GM08714 (cell line): ENCODE data around the gene GNAS-AS1.

Source experiments
- H3K4me3 ChIP-seq: fragments of 200-500 bp; sonication (Bioruptor generic); 2 replicates; pipeline ENCODE4 v1.5.1; 2014; ENCODE audit warnings: mild to moderate bottlenecking, low read length, inconsistent platforms
- ZNF274 ChIP-seq: IDR thresholded peaks from 2 replicates; pipeline ENCODE4 v1.6.1; 2012; ENCODE audit warnings: mild to moderate bottlenecking, low read depth, low read length

Gene GNAS-AS1

GRCh38 chr20:58877050-58877975 is 26.6 kb upstream of the GNAS-AS1 start:
- no peak overlapping the region for H3K4me3 ChIP-seq
- no peak for TF ChIP-seq ZNF274

GRCh38 chr20:58876437-58876836 is 25.7 kb upstream of the GNAS-AS1 start:
- H3K4me3 ChIP-seq: no peak overlapping the region
- TF ChIP-seq ZNF274: no peak

DNA sequence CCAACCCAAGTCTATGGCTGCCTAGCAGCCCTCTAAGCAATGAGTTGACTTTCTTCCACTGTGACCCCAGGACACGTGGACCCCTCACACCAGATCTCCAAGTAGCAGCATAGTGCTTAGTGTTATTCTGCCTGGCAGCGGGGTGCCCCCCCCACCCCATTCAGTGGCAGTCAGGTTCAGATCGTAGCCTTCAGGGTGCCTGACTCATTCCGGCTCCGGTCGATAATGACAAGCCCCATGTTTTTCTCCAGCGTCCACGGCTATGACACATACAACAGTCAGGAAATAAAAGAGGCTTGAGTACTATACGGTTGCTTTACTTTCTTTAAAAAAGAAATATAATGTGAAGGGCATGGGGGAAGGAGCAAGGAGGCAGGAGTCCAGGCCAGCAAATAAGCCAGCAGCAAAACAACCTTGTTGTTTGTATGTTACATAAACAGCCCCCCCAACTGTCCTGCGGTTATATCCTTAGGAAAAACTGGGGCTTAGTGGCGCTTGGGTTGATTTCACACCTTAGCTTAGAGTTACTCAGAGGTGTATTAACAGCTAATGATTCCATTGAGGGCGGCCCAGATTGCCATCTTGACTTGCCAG is 24.9 kb upstream of the GNAS-AS1 start:
- TF ChIP-seq ZNF274: no peak
- no peak overlapping the region for H3K4me3 ChIP-seq

- H3K4me3 ChIP-seq: no peak overlapping the region
- TF ChIP-seq ZNF274: no peak
These were observed 24.4 kb upstream of the GNAS-AS1 start for GRCh38 chr20:58875111-58875510.

GRCh38 chr20:58874469-58874868 is 23.8 kb upstream of the GNAS-AS1 start:
- H3K4me3 ChIP-seq: no peak overlapping the region
- no peak for TF ChIP-seq ZNF274

DNA sequence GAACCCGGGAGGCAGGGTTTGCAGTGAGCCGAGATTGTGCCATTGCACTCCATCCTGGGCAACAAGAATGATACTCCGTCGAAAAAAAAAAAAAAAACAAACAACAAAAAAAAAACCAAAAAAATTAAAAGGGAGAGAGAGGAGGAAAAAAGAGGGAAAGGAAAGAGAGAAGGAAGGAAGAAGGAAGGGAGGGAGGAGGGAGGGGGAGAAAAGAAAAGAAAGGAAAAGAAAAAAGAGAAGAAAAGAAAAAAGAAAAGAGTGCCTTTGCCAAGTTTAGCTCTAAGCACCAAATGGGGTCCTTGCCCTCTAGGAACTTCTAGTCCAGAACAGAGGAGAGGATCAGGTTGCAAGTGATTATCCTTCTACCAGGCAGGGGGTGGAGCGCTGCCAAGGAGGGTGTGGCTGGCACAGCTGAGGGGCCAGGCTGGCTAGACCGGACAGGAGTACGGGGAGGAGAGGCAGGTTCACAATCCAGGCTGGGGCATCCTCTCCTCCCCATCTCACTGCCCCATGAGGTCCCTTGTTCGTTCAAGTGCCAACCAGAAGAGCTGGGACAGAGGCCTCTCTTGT is 20.9 kb upstream of the GNAS-AS1 start:
- no peak overlapping the region for H3K4me3 ChIP-seq
- TF ChIP-seq ZNF274: no peak

DNA sequence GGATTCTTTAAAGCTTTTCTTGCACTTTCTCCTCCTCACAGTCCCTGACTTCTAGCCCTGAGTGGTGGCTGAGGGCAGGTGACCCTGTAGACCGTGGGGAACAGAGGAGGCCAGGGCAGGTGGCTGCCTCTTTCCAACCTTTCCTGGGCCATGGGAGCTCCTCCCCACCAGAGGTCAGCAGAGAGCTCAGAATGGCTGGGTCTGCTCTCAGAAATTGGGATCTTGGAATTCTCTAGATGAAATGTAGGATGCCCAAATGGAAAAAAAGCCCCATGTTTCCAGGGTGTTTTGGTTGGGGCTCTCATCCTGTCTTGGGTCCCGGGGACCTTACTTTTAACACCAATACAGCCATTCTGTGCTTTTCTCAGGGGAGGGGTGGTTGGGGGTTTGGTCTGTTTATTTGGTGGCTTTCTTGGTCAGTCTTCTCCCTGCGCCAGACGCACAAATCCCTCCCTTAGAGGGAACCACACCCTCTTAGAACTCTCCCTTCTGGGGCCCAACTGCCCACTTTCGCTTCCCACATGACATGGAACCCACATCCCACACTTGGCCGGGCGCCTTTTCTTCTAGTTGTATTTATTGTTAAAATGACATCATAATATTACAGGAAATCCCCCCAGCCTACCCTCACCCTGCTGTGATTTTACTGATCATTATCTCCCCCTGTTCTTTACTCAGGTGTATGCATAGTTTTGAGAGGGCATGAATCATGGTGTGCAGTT is 19.8 kb upstream of the GNAS-AS1 start:
- no peak overlapping the region for H3K4me3 ChIP-seq
- TF ChIP-seq ZNF274: no peak

- H3K4me3 ChIP-seq: no peak overlapping the region
- TF ChIP-seq ZNF274: no peak
These were observed 19.0 kb upstream of the GNAS-AS1 start for GRCh38 chr20:58869662-58870227.

DNA sequence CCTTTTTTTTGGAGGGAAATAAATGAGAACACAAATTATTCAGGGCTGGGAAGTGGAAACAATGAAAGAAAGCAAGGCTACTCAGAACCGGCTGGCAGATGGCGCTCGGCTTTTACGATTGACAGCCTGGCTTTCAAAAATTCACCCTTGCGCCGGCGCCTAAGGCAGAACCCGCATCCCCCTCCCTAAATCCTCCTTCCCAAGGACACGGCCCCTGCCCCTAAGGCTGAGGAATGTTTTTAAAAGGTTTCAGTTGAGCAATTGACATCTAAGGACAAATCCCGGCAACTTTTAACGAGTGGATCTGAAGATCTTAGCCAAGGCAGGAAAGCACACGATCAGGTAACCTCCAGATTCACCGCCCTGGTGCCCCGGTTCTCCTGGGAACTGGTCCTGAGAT is 18.1 kb upstream of the GNAS-AS1 start:
- no peak for TF ChIP-seq ZNF274
- H3K4me3 ChIP-seq: no peak overlapping the region

DNA sequence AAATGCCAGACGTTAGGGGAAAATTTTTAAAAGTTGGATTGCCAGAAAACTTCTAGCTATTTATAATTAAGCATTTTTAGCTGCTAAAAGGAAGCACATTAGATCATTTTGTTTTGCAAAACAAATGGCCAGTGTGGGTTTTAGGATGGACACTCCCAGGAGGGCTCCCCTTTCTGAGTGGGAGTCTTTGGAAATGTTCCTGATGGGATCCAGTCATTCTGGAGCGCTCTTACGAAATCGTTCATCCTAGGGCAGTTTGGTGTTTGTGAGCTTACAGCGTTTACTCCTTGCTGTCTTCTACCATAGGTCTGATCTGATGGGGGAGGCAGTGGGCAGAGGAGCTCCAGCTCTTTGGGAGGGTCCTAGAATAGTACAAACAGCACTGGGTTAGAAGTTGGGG is 16.5 kb upstream of the GNAS-AS1 start:
- no peak overlapping the region for H3K4me3 ChIP-seq
- no peak for TF ChIP-seq ZNF274

DNA sequence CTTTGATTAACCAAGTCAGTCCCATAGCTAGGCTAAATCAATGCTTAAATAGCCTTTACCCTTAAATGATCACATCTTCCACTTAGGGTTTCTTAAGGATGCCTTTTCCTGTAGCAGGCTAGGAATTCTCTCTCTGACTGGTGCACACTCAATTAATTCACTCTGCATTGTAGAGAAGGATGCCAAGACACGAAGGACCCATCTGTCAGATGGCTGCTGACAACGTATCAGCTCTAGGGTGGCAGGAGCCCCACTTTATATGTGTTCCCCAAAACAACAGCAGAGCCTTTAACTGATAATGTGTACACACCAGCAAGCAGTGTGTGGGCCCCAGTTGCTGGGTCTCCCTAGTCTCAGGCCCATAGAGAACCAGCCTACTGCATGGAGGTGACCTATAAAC is 15.1 kb upstream of the GNAS-AS1 start:
- H3K4me3 ChIP-seq: no peak overlapping the region
- TF ChIP-seq ZNF274: no peak

GRCh38 chr20:58864346-58864745 is 13.6 kb upstream of the GNAS-AS1 start:
- no peak for TF ChIP-seq ZNF274
- no peak overlapping the region for H3K4me3 ChIP-seq

DNA sequence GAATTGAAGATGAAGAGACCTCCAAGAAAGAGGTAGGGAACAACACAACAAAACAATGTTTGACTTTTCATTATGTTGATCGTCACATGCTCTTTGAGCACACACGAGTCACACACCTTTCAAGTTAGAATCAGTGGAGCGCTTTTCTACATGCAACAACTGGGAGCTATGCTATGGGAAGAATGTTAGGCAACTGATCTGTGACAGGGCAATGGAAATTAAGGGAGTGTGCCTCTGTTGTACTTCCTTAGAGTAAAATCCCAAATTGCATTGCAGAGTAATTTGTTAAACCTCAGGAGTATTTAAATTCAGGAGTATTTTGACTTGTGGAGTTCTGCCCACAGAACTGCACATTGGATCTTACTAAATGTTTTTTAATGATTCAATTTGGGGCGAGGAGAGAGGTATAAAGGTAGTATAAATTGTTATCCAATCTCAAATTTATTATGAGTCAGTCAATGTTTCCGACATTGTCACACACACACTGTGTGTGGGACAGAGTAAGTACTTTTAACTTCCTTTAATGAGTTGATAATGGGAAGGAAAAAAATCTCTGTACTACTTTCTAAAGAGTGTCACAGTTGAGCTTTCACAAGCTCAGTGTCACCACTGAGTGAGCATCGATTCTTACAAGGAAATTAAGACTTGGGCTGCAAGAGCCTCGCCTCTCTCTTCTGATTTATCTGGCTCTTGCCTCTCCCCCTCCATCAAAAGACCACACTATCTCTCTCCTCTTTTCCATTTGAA is 12.5 kb upstream of the GNAS-AS1 start:
- no peak for TF ChIP-seq ZNF274

More for the DNA sequence above, 12.5 kb upstream of the GNAS-AS1 start:
- H3K4me3 ChIP-seq: no peak overlapping the region
